HL-60 (cell line): Measurements from ENCODE around the gene HEPN1.
A peak's percentile ranks its signal among the peaks of the same experiment; 100 is the strongest.

Experiments used
- DNase-seq, 2 experiments: peaks; one replicate each; pipeline ENCODE4 v3.0.0-alpha.2; 2010 to 2020; ENCODE audit warnings: low read depth in 1 of 2, low spot score in 1 of 2
- H3K27ac ChIP-seq: fragments of 250-450 bp; sonication (Bioruptor Pico); replicated peaks from 2 replicates; pipeline ENCODE4 v1.5.1; 2020; ENCODE audit warnings: mild to moderate bottlenecking, moderate library complexity
- H3K27me3 ChIP-seq: fragments of 250-450 bp; sonication (Bioruptor Pico); 2 replicates; pipeline ENCODE4 v1.5.1; 2021; ENCODE audit warnings: mild to moderate bottlenecking, moderate library complexity; ENCODE audit not compliant: insufficient read depth, poor library complexity, severe bottlenecking
- H3K4me3 ChIP-seq: replicated peaks from 2 replicates; pipeline ENCODE4 v1.5.1; 2011; ENCODE audit warnings: mild to moderate bottlenecking, control low read depth, low read length; ENCODE audit not compliant: insufficient read depth
- GABPA ChIP-seq: IDR thresholded peaks from 2 replicates; pipeline ENCODE4 v1.6.1; 2012; ENCODE audit warnings: low read depth
- POLR2AphosphoS5 ChIP-seq: IDR thresholded peaks from 2 replicates; pipeline ENCODE4 v1.6.1; 2012; ENCODE audit warnings: low read depth
- SPI1 ChIP-seq: IDR thresholded peaks from 2 replicates; pipeline ENCODE4 v1.6.1; 2012; ENCODE audit warnings: low read depth, mild to moderate bottlenecking, borderline replicate concordance
- TF ChIP-seq, protein P1 (sequence below): IDR thresholded peaks from one replicate; pipeline ENCODE4 v1.5.1; 2011; ENCODE audit warnings: low read length, control low read depth, inconsistent platforms; ENCODE audit not compliant: insufficient read depth
- TF ChIP-seq, protein P2 (sequence below): IDR thresholded peaks from 2 replicates; pipeline ENCODE4 v1.6.1; 2012; ENCODE audit warnings: low read depth; ENCODE audit not compliant: insufficient replicate concordance

Gene HEPN1

DNA sequence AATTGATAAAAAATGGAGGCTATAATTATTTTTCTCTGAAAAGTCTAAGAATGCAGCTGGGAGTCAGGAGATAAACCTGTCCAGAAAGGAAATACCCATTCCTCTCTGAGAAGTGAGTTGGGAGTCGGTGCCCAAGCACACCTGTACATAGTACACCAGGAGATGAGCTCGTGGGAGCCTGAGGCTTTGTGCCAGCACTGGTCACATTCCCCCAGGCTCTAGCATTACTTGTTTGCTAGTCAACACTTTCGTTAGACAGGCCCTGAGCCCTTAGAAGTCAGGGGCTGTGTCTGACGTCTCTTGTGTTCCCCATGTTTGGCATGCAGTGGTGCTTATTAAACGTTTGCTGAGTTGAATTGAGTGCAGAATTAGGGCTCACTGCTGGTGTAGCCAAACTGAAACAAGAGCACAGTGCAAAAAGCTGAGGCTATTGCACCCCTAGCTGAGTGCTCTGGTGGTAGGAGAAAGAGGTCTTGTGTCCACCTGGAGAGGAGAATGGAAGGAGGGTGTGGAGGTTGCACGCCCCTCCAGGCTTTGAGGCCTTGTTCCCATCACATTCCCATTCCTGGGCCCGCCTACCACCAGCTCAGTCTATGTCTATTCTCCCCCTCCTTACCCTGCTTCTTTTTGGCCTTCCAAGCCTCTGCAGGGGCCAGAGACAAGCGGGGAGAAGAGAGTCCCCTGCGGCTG lies 28.2 kb upstream of the HEPN1 start:
- Histone ChIP-seq H3K4me3 (no peak overlapping the region), H3K27me3 (no peaks in the 10 kb centered on the region), H3K27ac (no peak overlapping the region)
- no peak for DNase-seq
- no peak for TF ChIP-seq POLR2AphosphoS5

GRCh38 chr11:124891373-124891861 lies 27.6 kb upstream of the HEPN1 start:
- Histone ChIP-seq H3K27me3 (no peaks in the 10 kb centered on the region), H3K4me3 (no peak overlapping the region), H3K27ac (no peak overlapping the region)
- DNase-seq = no peak
- TF ChIP-seq SPI1 (no peak), POLR2AphosphoS5 (no peak), GABPA (no peak)
- TF ChIP-seq, protein P1, sequence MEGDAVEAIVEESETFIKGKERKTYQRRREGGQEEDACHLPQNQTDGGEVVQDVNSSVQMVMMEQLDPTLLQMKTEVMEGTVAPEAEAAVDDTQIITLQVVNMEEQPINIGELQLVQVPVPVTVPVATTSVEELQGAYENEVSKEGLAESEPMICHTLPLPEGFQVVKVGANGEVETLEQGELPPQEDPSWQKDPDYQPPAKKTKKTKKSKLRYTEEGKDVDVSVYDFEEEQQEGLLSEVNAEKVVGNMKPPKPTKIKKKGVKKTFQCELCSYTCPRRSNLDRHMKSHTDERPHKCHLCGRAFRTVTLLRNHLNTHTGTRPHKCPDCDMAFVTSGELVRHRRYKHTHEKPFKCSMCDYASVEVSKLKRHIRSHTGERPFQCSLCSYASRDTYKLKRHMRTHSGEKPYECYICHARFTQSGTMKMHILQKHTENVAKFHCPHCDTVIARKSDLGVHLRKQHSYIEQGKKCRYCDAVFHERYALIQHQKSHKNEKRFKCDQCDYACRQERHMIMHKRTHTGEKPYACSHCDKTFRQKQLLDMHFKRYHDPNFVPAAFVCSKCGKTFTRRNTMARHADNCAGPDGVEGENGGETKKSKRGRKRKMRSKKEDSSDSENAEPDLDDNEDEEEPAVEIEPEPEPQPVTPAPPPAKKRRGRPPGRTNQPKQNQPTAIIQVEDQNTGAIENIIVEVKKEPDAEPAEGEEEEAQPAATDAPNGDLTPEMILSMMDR = no peak
- TF ChIP-seq, protein P2, sequence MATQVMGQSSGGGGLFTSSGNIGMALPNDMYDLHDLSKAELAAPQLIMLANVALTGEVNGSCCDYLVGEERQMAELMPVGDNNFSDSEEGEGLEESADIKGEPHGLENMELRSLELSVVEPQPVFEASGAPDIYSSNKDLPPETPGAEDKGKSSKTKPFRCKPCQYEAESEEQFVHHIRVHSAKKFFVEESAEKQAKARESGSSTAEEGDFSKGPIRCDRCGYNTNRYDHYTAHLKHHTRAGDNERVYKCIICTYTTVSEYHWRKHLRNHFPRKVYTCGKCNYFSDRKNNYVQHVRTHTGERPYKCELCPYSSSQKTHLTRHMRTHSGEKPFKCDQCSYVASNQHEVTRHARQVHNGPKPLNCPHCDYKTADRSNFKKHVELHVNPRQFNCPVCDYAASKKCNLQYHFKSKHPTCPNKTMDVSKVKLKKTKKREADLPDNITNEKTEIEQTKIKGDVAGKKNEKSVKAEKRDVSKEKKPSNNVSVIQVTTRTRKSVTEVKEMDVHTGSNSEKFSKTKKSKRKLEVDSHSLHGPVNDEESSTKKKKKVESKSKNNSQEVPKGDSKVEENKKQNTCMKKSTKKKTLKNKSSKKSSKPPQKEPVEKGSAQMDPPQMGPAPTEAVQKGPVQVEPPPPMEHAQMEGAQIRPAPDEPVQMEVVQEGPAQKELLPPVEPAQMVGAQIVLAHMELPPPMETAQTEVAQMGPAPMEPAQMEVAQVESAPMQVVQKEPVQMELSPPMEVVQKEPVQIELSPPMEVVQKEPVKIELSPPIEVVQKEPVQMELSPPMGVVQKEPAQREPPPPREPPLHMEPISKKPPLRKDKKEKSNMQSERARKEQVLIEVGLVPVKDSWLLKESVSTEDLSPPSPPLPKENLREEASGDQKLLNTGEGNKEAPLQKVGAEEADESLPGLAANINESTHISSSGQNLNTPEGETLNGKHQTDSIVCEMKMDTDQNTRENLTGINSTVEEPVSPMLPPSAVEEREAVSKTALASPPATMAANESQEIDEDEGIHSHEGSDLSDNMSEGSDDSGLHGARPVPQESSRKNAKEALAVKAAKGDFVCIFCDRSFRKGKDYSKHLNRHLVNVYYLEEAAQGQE = no peak

- no peak overlapping the region for H3K4me3 ChIP-seq
- no peak for DNase-seq
- H3K27ac ChIP-seq = no peak overlapping the region
- no peaks in the 10 kb centered on the region for H3K27me3 ChIP-seq
- TF ChIP-seq SPI1 = no peak
- TF ChIP-seq, protein P2 = no peak
- TF ChIP-seq, protein P1 = no peak
- no peak for TF ChIP-seq POLR2AphosphoS5
- no peak for TF ChIP-seq GABPA
These were observed 26.9 kb upstream of the HEPN1 start for GRCh38 chr11:124892146-124892545.

DNA sequence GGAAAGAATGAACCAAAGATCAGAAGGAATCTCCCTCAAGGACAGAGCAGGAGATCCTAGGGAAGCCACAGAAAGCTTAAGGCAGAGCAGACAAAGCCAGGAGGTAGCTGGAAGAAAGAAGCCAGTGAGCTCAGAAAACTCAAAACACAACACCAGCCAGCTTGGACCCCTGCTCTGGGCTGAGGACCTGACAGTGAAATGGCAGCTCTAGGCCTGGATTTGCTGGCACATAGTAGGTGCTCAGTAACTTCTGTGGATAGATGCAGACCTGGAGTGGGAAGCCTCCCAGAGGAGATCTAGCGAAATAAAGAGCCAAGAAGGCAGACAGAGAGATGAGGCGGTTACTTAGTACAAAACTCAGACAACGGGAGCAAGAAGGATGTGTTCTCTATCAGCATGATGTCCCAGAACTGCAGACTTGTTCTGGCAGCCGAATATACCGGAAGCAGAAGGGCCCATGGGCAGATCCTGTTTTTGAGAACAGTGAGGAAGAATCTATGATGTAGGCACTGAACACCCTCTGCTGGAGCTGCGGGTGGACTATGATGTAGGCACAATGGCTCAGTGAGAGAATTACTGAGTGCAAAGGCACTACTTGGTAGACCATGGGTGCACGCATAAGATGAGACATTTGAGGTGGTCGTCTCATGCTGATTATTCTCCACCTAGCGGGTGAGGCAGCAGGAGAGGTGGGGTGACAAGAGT lies 26.1 kb upstream of the HEPN1 start:
- H3K4me3 ChIP-seq = no peak overlapping the region
- TF ChIP-seq POLR2AphosphoS5 (no peak), SPI1 (peak; percentile 50; the same call in 1 of the 2 replicates)
- peak in 1 of 2 experiments; percentile 54 for DNase-seq
- no peak overlapping the region for H3K27ac ChIP-seq
- H3K27me3 ChIP-seq = no peaks in the 10 kb centered on the region
